Fibroblast of the aortic adventitia (primary cell): Measurements from ENCODE around the gene NLK. TPM values are rescaled to one million over a fixed set of nuclear protein-coding genes. Genes with fewer than 3 reads are reported as not detected.

Experiments
- DNase-seq: peaks from one replicate; pipeline ENCODE4 v3.0.0-alpha.2; 2010; ENCODE audit warnings: low read depth
- H3K4me3 ChIP-seq: 2 replicates; pipeline ENCODE4 v1.5.1; 2011; ENCODE audit warnings: low read depth, mild to moderate bottlenecking, control low read depth, low read length, moderate library complexity
- CTCF ChIP-seq: IDR thresholded peaks from 2 replicates; pipeline ENCODE4 v1.5.1; 2011; ENCODE audit warnings: mild to moderate bottlenecking, low read length, control low read depth, inconsistent platforms; ENCODE audit not compliant: insufficient read depth
- total RNA-seq: library from RNA; depleted of rRNA; stranded (reverse); fragments of >200 nt; gene quantifications from 2 replicates; pipeline ENCODE4 v1.2.3, GENCODE V29; 2012; ENCODE audit warnings: low replicate concordance

Gene NLK
- total RNA-seq, 1 donor = 12.2 TPM

GRCh38 chr17:28039251-28039650 lies 3.2 kb upstream of the NLK start:
- no peak overlapping the region for H3K4me3 ChIP-seq
- DNase-seq = no peak
- no peak for TF ChIP-seq CTCF

- peak overlapping the region; percentile 59 for H3K4me3 ChIP-seq
- no peak for TF ChIP-seq CTCF
- DNase-seq = no peak
Observed at GRCh38 chr17:28040406-28040805, 2.1 kb upstream of the NLK start.

- TF ChIP-seq CTCF = no peak
- peak overlapping the region; percentile 85 for H3K4me3 ChIP-seq
- DNase-seq = peak; percentile 100
Observed at GRCh38 chr17:28041068-28041843, 1.2 kb upstream of the NLK start.

GRCh38 chr17:28041844-28042656 lies 427 bp upstream of the NLK start:
- TF ChIP-seq CTCF = no peak
- DNase-seq = no peak
- peak overlapping the region; percentile 85 for H3K4me3 ChIP-seq

DNA sequence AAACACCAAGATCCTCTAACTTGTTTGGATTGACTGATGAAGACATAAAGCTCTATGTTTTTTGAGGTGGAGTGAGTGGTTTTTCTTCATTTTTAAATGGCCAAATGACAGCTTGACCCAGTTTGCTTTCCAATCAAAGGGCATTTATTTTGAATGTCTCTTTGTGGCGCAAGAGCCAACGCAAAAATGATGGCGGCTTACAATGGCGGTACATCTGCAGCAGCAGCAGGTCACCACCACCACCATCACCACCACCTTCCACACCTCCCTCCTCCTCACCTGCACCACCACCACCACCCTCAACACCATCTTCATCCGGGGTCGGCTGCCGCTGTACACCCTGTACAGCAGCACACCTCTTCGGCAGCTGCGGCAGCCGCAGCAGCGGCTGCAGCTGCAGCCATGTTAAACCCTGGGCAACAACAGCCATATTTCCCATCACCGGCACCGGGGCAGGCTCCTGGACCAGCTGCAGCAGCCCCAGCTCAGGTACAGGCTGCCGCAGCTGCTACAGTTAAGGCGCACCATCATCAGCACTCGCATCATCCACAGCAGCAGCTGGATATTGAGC lies 329 bp downstream of the NLK start:
- TF ChIP-seq CTCF = no peak
- H3K4me3 ChIP-seq = peak overlapping the region; percentile 85
- no peak for DNase-seq

GRCh38 chr17:28043296-28043695 lies 819 bp downstream of the NLK start:
- peak overlapping the region; percentile 34 for H3K4me3 ChIP-seq
- no peak for DNase-seq
- no peak for TF ChIP-seq CTCF
